Stimulated activated CD4-positive, alpha-beta T cell treated with anti-CD3 and anti-CD28 coated beads, Interleukin-4, amount 100 ng/mL, for 48 hours (primary cell): ENCODE results near the gene KIF20A.
"Not testable (repeated sequence)": the region's sequence is repeated elsewhere in the genome, so short reads cannot be mapped to it uniquely, and the experiment has no call there.

Experiments
- DNase-seq, 2 donors: peaks; one replicate each; pipeline ENCODE4 v3.0.0-alpha.2; 2020; ENCODE audit warnings: low read depth in 2 of 2

Gene KIF20A

DNA sequence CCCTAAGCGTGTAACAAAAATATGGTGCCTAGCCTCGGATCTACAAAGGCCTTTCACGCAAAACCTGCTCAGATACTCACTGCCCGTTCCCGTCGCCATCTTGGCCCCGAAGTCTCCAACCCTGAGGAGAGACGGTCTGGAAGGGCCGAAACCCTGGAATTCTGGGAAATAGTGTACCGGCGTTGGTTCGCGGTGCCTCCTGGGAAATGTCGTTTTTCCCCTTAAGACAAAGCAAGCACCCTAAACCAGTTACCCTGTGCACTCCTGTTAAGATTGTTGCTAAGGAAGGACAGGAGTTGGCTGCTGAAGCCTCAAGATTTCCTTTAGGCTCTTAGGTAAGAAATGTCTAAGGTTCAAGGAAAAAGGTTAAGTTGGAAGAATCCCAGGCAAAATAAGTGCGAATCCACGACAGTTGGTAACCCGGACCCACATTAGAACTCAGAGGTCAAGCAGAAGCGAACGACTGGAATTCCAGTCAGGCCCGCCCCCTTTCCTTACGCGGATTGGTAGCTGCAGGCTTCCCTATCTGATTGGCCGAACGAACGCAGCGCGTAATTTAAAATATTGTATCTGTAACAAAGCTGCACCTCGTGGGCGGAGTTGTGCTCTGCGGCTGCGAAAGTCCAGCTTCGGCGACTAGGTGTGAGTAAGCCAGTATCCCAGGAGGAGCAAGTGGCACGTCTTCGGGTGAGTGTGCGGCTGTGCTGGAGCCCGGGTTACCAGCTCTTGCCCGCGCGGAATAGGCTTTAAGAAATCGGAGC, at the start of gene KIF20A, which contains the start of gene BRD8:
TSS of gene KIF20A (plus strand) at position 597 of the 761 bp plus-strand sequence. CDS start 569 bp downstream, outside the sequence.
TSS of gene BRD8 (minus strand) at position 115 of the 761 bp plus-strand sequence. CDS start at position 99, 16 bp downstream.
- DNase-seq, result peak; percentile 82 to 91

DNA sequence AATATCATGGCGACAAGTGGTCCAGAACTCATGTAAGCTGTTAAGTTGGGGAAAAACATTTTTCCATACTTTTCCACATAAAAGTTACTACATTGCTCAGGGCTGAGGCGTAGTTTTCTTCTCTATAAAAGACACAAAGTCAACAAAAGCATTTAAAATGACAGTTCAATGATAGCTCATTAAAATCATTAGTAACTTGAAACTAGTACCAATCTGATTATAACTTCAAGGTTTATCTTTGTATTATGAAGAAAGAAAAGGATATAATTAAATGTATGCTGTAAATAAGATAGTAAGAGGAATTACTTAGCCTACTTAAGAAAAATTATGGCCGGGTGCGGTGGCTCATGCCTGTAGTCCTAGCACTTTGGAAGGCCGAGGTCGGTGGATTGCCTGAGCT, 49.6 kb upstream of the KIF20A start:
- no peak for DNase-seq

DNA sequence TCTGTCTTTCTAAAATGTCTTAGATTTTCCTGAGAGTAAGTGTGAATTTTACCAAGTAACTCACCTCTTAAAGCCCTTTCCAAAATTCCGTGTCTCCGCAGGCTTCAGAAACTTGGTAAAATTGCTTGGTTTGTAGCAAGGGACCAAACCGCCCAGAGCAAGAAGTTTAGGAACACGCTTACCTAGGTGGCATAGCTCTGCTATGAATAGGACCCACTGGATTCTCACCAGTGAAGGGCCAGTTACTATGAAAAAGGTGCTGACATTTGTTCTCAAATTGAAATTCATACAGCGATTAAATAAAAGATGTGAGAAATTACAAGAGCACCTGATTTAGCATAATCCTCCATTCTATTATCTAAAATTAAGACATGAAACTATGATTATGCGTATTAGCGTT, 46.4 kb upstream of the KIF20A start:
- no peak for DNase-seq

DNA sequence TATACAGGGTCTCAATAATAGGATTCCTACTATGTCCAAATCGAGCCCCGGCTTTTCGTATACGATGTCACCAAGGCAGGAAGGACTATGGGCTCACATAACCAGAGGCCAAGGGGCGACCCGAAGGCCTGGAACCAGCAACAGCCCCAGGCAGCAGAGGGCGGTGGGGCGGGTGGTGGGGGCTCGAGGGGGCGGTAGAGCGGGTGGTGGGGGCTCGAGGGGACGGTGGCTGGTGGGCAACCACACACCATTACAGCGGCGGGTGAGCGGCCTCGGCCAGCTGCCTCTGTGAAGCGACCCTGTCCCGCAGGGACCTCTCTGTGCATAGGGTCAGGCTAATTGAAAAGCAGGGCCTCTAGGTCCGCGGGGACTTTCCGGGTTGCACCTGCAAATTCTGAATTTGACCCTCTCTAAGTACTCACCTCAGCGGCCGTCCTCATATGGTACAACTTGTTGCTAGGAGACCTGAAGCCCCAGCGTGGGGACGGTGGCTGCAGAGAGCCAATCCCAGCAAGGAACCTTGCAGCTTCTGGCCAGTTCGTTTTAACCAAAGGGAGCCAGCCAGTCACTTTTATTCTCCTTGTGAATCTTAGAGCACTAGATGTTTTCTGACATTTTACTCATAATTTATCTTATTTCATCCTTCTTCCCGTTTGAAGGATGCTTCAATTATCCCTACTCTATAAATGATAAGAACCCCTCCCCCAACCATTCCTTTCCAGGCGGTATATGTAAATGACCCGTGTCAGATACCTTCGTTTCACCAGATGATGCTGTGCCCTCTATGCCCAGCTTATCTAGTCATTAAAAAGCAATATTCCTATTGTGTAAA, 39.7 kb upstream of the KIF20A start, which contains the start of gene NME5:
TSS of gene NME5 (minus strand) at position 480 of the 832 bp plus-strand sequence. CDS start 648 bp downstream, outside the sequence.
- no peak for DNase-seq

DNA sequence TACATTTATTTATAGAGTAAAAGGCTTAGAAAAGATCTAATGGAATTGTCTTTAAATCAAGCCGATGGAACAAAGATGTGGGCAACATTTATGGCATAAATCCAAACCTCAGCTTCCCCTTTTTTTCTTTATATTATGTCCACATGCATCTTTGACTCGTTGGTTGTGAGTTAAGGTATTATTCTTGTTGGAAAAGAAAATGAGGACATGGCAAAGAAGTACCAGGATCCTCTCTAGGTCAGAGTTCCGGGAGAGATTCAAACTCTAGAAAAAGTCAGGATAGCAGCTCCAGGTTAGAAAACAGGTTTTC, 39.2 kb upstream of the KIF20A start:
- DNase-seq, result no peak

DNA sequence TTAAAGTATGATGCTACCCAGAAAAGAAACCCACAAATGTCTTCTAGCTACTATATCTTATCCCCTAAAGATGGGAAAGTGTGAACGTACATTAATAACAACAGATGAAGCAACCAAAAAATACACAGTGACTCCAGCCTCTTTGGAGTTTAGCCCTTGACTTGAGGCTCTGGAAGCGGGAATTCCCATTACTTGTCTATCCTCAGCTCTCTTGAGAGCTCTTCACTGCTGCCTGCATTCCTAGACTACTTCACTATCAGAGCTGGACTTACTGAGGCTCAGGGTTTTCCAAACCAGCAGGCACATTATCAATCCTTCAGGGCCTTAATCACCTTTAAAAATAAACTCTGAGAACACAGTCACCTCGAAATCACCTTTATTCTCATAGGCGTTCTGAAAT, 38.6 kb upstream of the KIF20A start:
- no peak for DNase-seq

DNA sequence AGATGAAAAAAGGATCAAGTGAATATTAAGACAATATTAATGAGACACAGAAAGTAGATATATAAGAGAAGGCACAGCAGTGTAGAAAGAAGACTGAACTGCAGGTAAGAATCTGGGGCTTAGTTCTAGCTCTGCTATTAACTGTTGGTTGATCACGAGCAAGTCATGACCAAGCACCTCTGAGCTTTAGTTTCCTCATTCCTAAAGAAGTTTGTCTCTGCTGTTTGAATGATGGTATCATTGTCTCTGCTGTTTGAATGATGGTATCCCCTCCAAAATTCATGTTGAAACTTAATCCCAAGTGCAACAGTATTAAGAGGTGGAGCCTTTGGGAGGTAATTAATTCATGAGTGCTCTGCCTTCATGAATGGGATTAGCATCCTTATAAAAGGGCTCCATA, 37.2 kb upstream of the KIF20A start:
- no peak for DNase-seq

GRCh38 chr5:138143578-138143977, 35.3 kb upstream of the KIF20A start:
- not testable (repeated sequence) for DNase-seq

DNA sequence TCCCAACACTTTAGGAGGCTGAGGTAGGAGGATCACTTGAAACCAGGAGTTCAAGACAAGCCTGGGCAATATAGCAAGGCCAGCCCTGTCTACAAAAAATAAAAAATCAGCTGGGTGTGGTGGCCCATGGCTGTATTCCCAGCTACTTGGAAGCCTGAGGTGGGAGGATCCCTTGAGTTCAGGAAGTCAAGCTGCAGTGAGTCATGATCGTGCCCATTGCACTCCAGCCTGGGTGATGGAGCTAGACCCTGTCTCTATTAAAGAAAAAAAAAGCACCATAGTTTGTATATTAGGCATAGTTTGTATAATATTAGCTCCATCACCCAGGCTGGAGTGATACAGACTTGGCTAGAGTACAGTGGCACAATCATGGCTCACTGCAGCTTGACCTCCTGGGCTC, 30.1 kb upstream of the KIF20A start:
- DNase-seq, result no peak

DNA sequence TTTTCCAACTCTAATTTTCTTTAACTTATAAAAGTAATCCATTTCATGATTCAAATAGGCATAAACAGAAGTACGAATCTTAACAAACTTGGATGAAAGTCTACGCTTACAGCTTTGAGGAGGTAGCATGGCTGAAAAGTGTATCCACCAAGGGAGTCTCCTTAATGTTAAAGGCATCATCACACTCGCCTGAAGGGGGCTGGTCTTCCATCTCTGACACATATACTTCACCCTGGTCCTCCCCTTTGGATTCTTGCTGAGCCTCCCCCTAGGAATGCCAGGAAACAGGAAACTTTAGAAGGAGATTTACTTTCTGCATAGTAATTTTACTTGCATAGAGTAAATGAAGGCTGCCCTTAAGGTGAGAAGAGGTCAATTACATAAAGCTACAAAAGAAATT, 29.4 kb upstream of the KIF20A start:
- no peak for DNase-seq

- DNase-seq, result not testable (repeated sequence)
Observed at GRCh38 chr5:138155977-138156376, 22.9 kb upstream of the KIF20A start.

DNA sequence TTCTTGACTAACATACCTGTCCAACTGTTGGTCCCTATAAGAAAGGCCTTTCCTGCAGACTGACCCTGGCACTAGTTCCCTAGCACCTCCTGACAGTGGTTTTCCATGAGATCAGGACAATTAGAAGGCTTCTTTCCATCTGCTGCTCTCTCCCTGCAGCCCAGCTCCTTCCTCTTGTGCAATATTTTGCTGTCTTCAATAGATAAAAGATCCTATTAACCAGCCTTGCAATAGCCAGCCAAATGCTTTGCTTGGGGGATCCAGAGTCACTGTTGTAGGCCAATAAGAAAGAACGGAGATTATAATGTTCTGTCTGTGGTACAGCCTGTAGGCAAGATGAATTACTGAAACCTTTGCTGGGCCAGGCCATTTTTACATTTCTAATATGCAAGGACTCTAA, 21.3 kb upstream of the KIF20A start:
- DNase-seq, result no peak

DNA sequence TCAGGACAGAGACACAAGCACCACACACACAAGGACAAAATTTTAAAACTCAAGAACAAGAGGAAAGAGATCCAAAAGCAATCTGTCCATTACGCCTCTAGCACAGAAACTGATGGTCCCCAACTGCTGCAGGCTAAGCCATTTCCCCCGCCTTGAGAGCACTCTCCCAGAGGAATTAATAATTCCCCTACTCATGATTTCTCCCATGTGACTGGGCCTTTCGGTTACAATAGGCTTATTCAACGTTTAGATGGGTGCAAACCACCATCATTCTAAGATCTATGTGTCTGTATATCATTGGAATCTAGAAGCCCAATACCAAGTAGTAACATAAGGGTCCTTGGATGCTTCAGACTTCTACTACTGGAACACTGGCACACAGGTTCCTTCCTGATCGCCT, 19.2 kb upstream of the KIF20A start:
- no peak for DNase-seq

- no peak for DNase-seq
Observed at GRCh38 chr5:138160706-138161105, 18.2 kb upstream of the KIF20A start.

DNA sequence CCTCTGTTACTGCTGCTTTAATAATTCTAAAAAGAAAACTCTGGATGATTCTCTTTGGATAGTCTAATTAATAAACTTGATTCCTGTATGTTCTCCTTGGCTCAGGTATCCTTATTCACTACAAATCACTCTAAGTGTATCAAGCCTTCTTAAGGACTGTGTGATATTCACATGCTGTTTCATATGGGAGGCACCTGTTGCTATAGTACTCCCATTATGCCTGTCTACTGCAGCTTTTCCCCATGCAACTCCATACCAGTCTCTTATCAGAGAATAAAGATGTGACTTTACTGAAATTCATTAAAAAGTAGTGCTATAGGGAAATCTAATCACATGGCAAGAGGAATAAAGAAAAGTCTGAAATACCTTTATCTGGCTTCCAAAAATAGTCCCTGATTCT, 15.2 kb upstream of the KIF20A start:
- DNase-seq, result no peak

- DNase-seq, result no peak
Observed at GRCh38 chr5:138169124-138169523, 9.8 kb upstream of the KIF20A start.

- DNase-seq, result no peak
Observed at GRCh38 chr5:138170299-138170698, 8.6 kb upstream of the KIF20A start.

GRCh38 chr5:138177941-138178515, 884 bp upstream of the KIF20A start:
- DNase-seq, result peak; percentile 10 to 17

GRCh38 chr5:138179277-138179857, 455 bp downstream of the KIF20A start:
- DNase-seq, result peak in 1 of 2 donors; percentile 9

- no peak for DNase-seq
Observed at GRCh38 chr5:138180183-138180782, 1.4 kb downstream of the KIF20A start.

DNA sequence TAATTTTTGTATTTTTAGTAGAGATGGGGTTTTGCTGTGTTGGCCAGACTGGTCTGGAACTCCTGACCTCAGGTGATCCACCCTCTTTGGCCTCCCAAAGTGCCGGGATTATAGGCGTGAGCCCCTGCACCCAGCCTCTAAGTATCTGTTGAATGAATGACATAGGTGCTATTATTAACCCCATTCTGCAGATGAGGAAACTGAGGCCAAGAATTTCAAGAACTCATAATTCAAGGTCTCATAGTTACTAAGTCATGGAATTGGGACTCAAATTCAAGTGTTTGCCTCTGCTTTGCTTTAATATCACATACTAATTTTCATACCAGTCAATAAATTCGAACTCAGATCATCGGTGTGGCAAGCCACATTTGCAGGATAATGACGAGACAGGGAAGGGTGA, 1.9 kb downstream of the KIF20A start:
- DNase-seq, result no peak

DNA sequence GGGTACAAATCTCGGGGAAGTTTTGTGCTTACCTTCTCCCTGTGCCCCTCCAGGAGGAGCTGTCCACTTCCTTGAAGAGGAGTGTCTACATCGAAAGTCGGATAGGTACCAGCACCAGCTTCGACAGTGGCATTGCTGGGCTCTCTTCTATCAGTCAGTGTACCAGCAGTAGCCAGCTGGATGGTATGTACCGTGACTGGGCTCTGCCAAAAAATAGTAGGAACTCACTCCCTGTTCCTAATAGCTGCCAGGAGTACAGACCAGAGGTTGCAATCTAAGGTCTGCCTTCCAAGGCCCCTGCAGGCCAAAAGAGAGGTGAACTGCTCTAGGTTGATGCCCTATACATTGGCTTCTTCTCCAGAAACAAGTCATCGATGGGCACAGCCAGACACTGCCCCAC, 3.9 kb downstream of the KIF20A start:
- DNase-seq, result no peak
